Left kidney (tissue), 8 donors: ENCODE results near the gene MESD. TPM values are rescaled to one million over a fixed set of nuclear protein-coding genes. Genes with fewer than 3 reads are reported as not detected.

Source experiments
- DNase-seq: peaks from one replicate; pipeline ENCODE4 v3.0.0-alpha.2; 2013
- long read RNA-seq, 8 donors: transcript quantifications; one replicate each; lab custom pipeline, GENCODE V29; 2026
- polyA plus RNA-seq: library from polyadenylated mRNA; unstranded; fragments of 120-200 nt; gene quantifications from one replicate; pipeline ENCODE4 v1.2.1, GENCODE V29; 2013; ENCODE audit not compliant: insufficient read length

Gene MESD
- 44.2 TPM for polyA plus RNA-seq
- long read RNA-seq, donor 1, full-length matches to known transcripts = 45 of 60 reads
- long read RNA-seq, donor 1, partial matches to known transcripts = 15 of 60 reads
- long read RNA-seq, donor 1, other reads (novel, unspliced or antisense) = 0 of 60 reads
- long read RNA-seq, donor 2, full-length matches to known transcripts = 50 of 60 reads
- long read RNA-seq, donor 2, partial matches to known transcripts = 10 of 60 reads
- long read RNA-seq, donor 2, other reads (novel, unspliced or antisense) = 0 of 60 reads
- long read RNA-seq, donor 3, full-length matches to known transcripts = 19 of 30 reads
- long read RNA-seq, donor 3, partial matches to known transcripts = 11 of 30 reads
- long read RNA-seq, donor 3, other reads (novel, unspliced or antisense) = 0 of 30 reads
- long read RNA-seq, donor 4, full-length matches to known transcripts = 6 of 6 reads
- long read RNA-seq, donor 4, partial matches to known transcripts = 0 of 6 reads
- long read RNA-seq, donor 4, other reads (novel, unspliced or antisense) = 0 of 6 reads
- long read RNA-seq, donor 5, full-length matches to known transcripts = 60 of 72 reads
- long read RNA-seq, donor 5, partial matches to known transcripts = 12 of 72 reads
- long read RNA-seq, donor 5, other reads (novel, unspliced or antisense) = 0 of 72 reads
- long read RNA-seq, donor 6, full-length matches to known transcripts = 58 of 74 reads
- long read RNA-seq, donor 6, partial matches to known transcripts = 16 of 74 reads
- long read RNA-seq, donor 6, other reads (novel, unspliced or antisense) = 0 of 74 reads
- long read RNA-seq, donor 7, full-length matches to known transcripts = 61 of 76 reads
- long read RNA-seq, donor 7, partial matches to known transcripts = 15 of 76 reads
- long read RNA-seq, donor 7, other reads (novel, unspliced or antisense) = 0 of 76 reads
- long read RNA-seq, donor 8, full-length matches to known transcripts = 20 of 20 reads
- long read RNA-seq, donor 8, partial matches to known transcripts = 0 of 20 reads
- long read RNA-seq, donor 8, other reads (novel, unspliced or antisense) = 0 of 20 reads

DNA sequence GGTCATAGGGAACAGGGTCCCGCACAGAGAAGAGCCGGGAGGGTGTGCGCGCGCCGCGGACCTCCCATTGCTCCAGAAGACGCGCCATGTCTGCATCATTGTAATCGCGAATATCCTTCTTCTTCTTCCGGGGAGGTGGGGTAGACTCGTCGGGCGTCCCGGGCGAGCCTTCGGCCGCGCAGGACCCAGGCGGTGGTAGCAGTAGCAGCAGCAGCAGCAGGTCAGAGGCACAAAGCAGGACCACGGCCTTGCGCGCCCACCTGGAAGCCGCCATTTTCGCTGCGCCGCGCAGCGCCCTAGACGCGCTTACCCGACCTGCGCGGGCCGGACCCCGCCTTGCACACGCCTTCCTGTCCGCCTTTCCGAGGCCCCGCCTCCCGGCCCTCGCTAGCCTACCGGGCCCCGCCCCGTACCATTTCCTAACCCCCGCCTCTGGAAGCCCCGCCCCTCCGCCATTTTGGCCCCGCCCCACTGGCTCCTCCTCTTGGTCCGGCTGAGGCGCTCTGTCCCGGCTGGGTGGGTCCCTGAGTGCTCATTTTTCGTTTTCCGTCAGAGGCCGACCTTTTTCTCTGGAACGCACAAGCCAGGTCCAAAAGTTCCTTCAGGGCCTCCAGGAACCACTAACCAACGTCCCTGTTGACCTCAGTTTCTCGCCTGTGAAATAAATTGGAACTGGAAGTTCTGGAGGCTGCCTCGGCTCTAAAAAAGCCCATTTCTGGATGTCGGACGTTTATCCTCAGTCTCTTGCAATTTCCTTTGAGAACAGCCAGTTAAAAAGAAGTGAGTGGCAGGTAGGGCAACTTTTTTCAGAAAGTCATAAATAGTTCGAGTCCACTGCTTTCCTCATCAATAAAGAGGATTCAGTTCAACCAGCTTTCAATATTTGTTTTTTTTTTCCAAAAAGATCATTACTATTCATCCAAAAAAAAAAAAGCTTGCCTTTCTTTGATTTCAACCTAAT lies at the start of gene MESD:
Gene MESD (minus strand): TSS at position 302 of the 961 bp plus-strand sequence. CDS start 28 bp downstream, at position 274.
- peak; percentile 95 for DNase-seq

DNA sequence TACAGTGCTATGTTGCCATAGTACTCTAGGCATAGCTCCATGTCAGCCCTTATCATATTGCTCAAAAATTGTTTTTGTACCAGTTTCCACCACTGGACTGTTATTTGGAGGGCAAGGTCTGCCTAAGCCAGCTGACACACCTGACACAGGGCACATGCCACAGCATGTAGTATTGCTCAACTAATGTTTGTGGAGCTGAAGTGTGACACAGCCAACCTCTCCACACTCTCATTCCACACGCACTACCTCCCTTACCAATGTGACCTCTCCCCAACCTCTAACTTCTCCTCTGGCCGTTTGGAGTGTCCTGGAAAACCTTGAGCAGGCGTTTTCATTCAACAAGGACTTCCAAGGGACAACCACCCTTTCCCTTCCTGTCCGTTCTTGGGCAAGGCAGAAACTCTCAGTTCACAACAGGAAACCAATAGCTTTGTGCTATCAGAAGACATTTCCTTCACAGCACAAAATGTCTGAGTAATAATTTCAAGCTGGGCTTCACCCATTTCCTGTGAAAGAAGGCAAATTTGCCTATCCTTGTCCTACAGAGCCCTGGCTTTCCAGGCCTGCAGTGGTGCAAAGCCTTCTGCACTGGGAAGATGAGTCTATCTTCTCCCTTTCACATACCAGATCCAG lies 49.5 kb upstream of the MESD start:
- DNase-seq = no peak

DNA sequence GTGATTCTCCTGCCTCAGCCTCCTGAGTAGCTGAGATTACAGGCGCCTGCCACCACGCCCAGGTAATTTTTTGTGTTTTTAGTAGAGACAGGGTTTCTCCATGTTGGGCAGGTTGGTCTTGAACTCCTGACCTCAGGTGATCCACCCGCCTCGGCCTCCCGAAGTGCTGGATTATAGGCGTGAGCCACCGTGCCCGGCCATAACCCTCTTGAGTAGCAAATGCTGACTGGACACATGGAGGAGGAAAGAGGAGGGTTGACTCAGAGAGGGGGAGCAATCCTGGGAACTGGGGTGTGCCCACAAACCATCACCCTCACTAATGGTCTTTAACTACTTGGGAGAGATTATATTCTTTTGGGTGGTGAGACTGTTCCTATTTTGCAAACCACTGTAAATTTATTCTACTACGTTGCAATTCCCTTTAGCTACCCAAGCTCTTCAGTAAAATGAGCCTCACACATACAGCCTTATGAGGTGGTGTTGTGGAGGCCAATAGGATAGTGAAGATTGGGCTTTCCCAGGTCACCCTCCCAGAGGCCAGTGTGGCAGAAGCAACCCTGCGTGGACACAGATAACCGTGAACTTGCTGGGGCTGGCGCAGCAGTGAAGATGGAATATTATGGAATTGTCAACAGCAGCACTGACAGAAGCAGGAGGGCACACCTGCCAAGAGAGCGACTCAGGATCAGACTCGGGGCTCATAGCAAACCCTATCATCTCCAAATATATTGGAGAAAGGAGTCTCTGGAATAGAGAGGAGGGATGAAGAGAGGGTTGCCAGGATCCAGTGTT lies 48.5 kb upstream of the MESD start:
- no peak for DNase-seq

DNA sequence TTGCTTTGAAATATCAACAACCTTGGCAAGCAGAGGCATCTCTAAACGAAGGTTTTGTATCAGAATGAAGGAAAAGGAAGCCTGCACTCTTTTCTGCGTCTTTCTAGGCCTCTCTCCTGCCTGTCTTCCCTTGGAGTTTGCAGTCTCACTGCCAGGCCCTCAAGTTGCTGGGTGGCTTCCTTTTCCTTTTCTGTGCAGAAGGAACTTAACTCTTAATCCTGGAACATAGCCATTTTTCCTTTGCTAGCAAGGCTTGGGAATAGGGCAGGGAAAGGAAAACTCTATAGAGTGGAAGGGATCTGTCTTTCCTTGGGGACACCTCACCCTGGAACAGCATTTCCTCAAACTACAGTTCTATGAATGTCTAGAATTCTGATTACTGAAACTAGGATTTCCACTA lies 43.9 kb upstream of the MESD start:
- DNase-seq = no peak

DNA sequence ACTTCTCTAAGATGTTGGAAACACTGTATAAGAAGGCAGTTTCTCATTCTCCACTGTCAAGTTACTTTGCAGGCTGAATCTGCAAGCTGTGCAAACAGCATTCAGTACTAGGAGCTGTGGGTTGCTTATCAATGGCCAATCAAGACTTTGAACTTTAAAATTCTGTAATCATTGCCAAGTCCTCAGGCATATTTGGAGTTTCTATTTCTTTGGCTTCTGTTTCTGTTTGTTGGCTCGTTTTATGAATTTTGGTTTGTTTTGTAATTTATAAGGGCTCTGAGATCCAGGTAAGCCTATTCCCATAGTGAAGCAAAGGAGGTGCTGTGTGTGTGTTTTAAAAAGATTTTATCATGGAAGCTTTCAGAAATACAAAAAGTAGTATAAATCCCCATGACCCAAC lies 43.2 kb upstream of the MESD start:
- DNase-seq = no peak

DNA sequence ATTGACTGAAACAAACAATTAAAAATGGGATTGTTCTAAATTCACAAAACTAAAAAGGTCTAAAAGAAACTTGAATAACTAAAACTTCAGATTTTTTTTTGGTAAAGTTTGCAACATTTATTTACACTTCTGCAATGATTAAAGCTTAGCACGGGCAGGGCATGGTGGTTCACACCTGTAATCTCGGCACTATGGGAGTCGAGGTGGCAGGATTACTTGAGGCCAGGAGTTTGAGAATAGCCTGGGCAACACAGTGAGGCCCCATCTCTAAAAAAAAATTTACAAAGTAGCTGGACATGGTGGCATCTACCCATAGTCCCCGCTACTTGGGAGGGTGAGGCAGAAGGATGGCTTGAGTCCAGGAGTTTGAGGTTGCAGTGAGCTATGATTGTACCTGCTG lies 42.7 kb upstream of the MESD start:
- no peak for DNase-seq

DNA sequence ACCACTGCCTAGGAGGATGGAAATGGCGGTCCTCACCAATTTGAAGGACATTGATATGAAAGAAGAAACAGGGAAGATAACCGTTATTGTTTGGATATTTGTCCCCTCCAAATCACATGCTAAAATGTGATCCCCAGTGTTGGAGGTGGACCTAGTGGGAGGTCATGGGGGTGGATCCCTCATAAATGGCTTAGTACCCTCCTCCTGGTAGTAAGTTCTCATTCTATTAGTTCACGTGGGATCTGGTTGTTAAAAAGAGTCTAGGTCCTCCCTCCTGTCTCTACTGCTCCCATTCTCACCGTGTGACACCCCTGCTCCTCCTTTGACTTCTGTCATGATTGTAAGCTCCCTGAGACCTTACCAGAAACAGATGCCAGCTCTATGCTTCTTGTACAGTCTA lies 41.6 kb upstream of the MESD start:
- DNase-seq = no peak

DNA sequence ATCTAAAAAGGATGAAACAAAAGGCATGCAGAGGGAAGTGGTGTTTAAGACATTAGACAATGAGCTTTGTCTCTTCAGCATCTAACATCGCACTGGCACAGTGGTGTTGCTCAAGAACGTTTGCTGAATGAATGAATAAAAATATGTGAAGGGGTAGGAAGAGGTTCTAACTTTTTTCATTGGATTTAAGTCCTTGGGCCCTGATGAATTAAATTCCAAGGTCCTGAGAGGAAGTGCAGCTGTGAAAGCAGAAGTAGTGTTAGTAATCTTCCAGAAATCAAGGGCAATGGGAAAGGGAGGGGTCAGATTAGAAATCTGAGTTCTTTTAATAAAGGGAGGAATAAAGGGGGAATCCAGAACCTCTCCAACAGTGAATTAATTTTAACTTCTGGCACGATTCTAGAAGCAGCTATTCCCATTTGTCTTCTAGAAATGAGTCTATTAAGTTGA lies 40.7 kb upstream of the MESD start:
- no peak for DNase-seq

DNA sequence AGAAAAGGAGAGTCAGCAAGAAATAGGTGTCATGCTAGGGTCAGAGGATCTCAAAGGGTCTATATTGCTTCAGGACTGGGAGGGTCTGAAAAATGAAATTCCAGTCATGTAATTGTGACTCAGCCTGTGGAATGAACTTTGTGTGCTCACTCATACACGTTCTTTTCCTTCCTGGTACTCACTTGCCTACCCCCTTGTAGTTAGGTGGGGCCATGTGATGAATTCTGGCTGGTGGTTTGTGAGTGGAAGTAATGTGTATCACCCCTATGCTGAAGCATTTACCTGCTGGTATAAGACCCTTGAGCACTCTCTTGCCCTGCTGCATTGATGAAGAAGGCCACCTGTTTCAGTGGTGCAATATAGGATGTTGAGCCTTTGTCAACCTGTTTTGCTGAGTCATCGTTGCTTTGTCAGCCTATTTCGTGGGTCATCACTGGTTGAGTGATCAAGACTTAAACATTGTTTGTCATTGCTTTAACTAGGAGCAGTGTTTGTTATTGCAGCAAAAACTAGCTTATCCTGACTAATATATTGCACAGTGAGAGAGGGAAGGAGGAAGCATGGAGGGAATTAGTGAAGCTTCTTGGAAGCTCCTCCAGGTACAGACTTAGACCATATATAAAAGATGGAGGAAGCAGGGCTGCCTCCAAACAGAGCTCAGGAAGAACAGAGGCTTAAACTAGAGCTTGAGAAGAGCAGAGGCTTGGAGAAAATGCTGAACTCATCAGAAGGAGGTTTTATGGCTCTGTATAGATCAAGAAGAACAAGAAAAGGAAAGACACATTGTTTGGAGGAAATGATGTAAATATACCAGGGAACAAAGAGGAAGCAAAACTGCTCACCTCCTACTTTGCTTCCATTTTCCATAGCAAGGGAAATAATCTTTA lies 40.0 kb upstream of the MESD start:
- DNase-seq = no peak

DNA sequence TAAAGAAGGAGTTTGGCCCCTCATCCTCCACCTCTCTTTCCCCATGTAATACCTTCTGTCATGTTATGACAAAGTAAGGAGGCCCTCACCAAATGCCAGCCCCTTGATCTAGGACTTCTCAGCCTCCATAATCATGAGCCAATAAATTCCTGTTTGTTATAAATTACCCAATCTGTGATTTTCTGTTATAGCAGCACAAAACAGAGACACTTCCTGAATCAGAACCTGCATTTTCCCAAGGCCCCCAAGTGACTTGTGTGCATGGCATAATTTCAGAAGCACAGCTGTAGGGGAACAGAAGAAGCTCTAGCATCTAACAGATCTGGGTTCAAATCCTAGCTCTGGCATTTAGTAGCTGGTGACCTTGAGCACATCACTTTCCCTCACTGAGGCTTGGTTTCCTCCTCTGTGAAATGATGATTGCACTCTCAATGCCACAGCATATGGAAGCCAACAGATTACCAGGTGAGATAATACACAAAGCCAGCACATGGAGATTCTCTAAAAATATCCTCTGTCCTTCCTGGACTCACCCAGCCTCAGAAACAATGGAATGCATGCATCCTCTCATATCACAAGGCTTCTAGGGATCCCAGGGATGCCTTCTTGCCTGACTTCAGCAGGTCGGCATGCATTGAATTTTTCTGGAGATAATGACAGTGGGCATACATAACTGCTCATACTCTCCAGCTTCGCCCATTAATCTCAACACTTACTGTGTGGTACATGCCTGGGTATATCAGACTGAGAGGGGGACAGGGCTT lies 37.4 kb upstream of the MESD start:
- no peak for DNase-seq

DNA sequence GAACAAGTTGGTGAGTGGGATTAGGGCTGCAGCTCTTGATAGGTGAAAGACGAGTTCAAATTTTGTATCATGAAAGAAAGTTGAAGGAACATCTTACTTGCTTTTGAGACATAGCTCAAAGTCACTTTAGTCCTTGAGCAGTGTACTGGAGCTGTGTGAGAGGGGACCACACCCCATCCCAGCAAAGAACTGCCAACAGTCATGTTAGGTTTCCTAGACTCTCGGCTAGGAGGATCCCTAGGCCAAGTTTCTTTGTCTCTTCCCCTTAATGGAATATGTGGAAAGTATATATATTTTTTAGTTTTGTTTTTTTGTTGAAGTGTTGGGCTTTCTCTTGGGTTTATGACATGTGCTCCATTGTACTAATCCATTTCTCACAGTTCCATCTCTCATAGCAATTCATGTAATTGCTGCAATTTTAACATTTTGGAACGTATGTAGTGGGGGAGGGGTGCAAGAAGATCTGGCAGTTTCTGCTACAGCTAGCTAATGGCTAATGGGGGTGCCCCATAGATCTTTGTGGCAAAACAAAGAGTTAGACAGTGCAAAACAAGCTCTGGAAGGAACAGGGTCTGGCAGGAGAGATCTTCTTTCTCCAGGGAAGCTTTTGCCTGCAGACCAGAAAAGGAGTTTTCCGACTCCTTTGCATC lies 36.2 kb upstream of the MESD start:
- no peak for DNase-seq

DNA sequence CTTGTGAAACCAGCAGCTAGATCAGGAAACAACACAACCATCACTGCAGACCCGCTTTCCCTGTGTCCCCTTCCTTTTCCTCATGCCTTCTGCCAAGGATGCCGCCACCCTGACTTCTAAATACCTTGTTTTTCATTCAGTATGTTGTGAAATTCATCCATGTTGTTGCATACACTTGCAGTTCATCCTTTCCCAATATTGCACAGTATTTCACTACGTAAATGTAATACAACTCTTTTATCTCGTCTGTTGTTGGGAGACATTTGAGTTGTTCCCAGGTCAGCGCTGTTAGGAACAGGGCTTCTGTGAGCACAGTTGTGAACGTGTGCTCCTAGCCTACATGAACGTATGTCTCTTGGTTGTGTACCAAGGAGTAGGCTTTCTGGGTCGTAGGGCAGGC lies 35.3 kb upstream of the MESD start:
- DNase-seq = no peak

DNA sequence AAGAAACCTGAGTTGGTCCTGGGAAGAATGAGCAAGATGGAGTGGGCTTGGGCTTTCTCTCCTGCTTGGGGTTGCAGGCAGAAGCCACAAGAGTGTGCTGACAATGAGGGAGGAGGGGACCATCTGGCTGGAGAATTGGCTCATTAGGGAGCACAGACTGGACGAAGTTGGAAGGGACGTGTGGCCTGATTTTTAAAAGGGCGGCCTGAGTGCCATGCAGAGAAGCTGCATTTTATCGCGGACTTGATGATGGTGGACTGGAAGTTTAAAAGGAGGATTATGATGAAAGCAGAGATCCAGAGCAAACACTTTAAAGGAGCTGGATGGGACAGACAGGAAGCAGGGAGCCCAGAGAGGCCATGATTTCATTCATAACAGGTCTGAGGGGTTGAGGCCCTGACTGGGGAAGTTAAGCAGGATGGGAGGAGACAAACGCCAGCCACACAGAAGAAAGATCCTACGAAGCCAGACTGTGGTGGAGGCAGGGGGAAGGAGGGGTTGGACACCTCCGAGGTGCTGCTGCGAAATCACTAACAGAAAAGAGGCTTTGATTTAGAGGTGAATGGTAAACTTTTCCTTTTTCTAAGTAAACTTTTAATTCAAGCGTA lies 34.8 kb upstream of the MESD start:
- no peak for DNase-seq

DNA sequence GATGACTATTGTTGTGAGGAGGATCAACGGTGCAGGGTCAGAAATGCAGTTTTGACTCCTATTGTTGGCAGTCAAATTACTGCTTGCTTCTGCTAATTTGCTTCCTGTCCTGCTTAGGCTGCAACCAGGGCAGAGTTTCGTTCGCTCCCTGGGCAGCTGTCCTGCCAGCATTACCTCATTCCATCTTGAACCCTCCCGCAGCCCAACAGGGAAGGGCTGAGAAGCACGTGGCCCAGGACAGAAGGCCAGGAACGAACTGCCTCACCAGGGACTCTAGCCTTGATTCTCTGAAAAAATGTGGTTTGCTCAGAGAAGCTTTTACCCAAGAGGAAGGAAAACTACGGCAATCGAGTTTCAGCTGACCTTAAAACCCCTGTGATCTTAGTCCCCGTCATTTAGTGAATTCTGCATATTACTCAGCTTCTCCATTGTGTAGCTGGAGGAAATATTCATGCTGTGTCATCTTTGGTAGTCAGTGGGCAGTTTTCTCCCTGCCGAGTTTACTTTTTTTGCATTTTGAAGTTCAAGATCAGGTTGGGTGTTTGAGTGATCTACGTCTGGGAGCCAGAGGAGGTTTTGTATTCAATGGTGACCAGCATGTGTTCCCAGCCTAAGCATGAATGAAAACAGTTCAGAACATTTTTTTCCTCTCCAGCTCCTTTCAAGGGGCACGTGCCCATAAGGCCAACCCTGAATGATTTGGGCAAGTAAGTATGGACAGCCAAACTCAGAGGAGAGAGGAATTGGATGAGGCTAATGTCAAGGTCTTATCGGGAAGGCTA lies 34.1 kb upstream of the MESD start:
- DNase-seq = no peak

DNA sequence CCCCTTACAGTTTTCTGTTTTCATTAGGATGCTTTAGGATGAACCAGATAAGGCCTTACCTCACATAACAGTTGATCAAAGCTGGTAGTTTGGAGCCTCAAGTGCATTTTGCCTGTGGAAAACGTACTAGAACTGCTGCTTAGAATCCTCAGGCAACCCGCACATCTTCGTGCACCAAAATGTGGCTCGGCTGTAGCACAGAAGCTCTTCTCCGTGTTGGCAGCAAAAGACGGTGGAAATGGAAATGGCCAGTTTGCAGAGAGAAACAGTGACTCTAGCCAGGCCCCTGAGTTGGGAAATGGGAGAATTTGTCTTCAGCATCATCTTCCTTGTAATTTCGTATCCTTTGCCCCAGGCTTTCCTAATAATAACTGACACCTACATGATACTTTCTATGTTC lies 31.7 kb upstream of the MESD start:
- no peak for DNase-seq

DNA sequence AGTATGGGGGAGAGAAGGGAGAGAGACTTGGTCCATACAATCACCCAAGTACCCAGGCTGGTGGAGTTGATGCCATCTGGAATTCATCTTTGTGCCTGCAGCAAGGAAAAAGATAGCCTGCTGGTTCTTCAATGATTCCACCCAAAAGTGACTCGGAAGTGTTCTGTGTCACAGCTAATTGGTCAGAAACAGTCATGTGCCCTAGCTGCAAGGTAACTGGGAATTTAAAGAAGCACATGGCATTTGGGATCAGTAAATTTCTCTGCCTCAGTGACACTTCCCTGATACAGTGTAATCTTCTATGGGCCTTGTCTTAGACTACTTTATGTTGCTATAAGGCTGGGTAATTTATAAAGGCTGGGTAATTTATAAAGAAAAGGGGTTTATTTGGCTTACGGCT lies 28.6 kb upstream of the MESD start:
- no peak for DNase-seq
